ENCODE measurements around the gene PRLH.

PRLH gene

GRCh38 chr2:237573721-237574415, 7.5 kb downstream of the PRLH start:
- Histone ChIP-seq H3K27me3 (ENCODE audit: insufficient read depth, low read length, poor library complexity, severe bottlenecking) (no peaks in the 10 kb centered on the region), H3K4me2 (ENCODE audit: low read depth, low read length, poor library complexity, severe bottlenecking) (no peak overlapping the region), H3K9me2 (replicated peaks; ENCODE audit: low read depth, low read length) (no peaks in the 10 kb centered on the region), H3K79me2 (ENCODE audit: insufficient read depth, low read length) (no peaks in the 10 kb centered on the region), H2AFZ (ENCODE audit: low read length) (no peak overlapping the region), H3K9ac (ENCODE audit: low read depth, low read length, poor library complexity, severe bottlenecking) (no peak overlapping the region), H3K9me3 (ENCODE audit: insufficient read depth, low read depth, low read length) (no peaks in the 10 kb centered on the region), H4K20me1 (ENCODE audit: insufficient read depth, low read length, poor library complexity, severe bottlenecking) (no peaks in the 10 kb centered on the region), H3F3A (ENCODE audit: low read depth) (no peaks in the 10 kb centered on the region), H3K36me3 (ENCODE audit: insufficient read depth, low read length) (no peaks in the 10 kb centered on the region), H3K4me1 (ENCODE audit: insufficient read depth, low read length, poor library complexity, severe bottlenecking) (no peaks in the 10 kb centered on the region), H3K4me3 (ENCODE audit: low read length, poor library complexity, severe bottlenecking) (no peak overlapping the region)
- TF ChIP-seq EZH2phosphoT487 (IDR thresholded peaks at IDR 0.05; ENCODE audit: borderline replicate concordance) (no peak), CTCF (conservative IDR thresholded peaks at IDR 0.05; ENCODE audit: low read length) (no peak)

DNA sequence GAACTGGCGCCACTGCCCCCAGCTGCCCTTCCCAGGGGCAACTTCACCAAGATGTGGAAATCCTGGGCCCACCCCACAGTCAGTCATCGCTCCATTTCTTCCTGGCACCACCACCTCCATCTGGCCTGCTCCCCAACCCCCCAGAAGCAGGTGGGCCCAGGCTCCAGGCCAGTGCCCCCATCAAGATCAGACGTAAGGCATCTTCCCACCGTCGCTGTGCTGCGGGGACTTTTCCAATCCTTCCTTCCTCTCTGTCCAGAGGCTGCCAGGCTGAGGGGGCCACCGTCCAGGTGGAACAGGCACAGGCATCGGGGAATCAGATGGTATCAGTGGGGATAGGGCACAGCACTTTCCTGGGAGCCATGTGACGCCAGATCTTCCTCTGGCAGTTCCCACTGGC, 8.1 kb downstream of the PRLH start:
- H3K9ac ChIP-seq (ENCODE audit: low read depth, low read length, poor library complexity, severe bottlenecking), result no peak overlapping the region
- H3K4me1 ChIP-seq (ENCODE audit: insufficient read depth, low read length, poor library complexity, severe bottlenecking), result no peaks in the 10 kb centered on the region
- H3K4me3 ChIP-seq (ENCODE audit: low read length, poor library complexity, severe bottlenecking), result no peak overlapping the region
- H2AFZ ChIP-seq (ENCODE audit: low read length), result no peak overlapping the region
- no peaks in the 10 kb centered on the region for H4K20me1 ChIP-seq (ENCODE audit: insufficient read depth, low read length, poor library complexity, severe bottlenecking)
- no peaks in the 10 kb centered on the region for H3K36me3 ChIP-seq (ENCODE audit: insufficient read depth, low read length)
- H3K79me2 ChIP-seq (ENCODE audit: insufficient read depth, low read length), result no peaks in the 10 kb centered on the region
- H3K27me3 ChIP-seq (ENCODE audit: insufficient read depth, low read length, poor library complexity, severe bottlenecking), result no peaks in the 10 kb centered on the region
- no peaks in the 10 kb centered on the region for H3K9me2 ChIP-seq (replicated peaks; ENCODE audit: low read depth, low read length)
- no peaks in the 10 kb centered on the region for H3K9me3 ChIP-seq (ENCODE audit: insufficient read depth, low read depth, low read length)
- TF ChIP-seq EZH2phosphoT487 (IDR thresholded peaks at IDR 0.05; ENCODE audit: borderline replicate concordance), result no peak
- TF ChIP-seq CTCF (conservative IDR thresholded peaks at IDR 0.05; ENCODE audit: low read length), result no peak
- H3F3A ChIP-seq (ENCODE audit: low read depth), result no peaks in the 10 kb centered on the region
- no peak overlapping the region for H3K4me2 ChIP-seq (ENCODE audit: low read depth, low read length, poor library complexity, severe bottlenecking)

- Histone ChIP-seq H3K4me1 (ENCODE audit: insufficient read depth, low read length, poor library complexity, severe bottlenecking) (no peaks in the 10 kb centered on the region), H3K9me3 (ENCODE audit: insufficient read depth, low read depth, low read length) (no peaks in the 10 kb centered on the region), H3F3A (ENCODE audit: low read depth) (no peaks in the 10 kb centered on the region), H3K4me2 (ENCODE audit: low read depth, low read length, poor library complexity, severe bottlenecking) (no peak overlapping the region), H3K9ac (ENCODE audit: low read depth, low read length, poor library complexity, severe bottlenecking) (no peak overlapping the region), H3K4me3 (ENCODE audit: low read length, poor library complexity, severe bottlenecking) (no peak overlapping the region), H3K27me3 (ENCODE audit: insufficient read depth, low read length, poor library complexity, severe bottlenecking) (no peaks in the 10 kb centered on the region), H3K79me2 (ENCODE audit: insufficient read depth, low read length) (no peaks in the 10 kb centered on the region), H3K36me3 (ENCODE audit: insufficient read depth, low read length) (no peaks in the 10 kb centered on the region), H3K9me2 (replicated peaks; ENCODE audit: low read depth, low read length) (no peaks in the 10 kb centered on the region), H2AFZ (ENCODE audit: low read length) (no peak overlapping the region), H4K20me1 (ENCODE audit: insufficient read depth, low read length, poor library complexity, severe bottlenecking) (no peaks in the 10 kb centered on the region)
- no peak for TF ChIP-seq EZH2phosphoT487 (IDR thresholded peaks at IDR 0.05; ENCODE audit: borderline replicate concordance)
- no peak for TF ChIP-seq CTCF (conservative IDR thresholded peaks at IDR 0.05; ENCODE audit: low read length)
Observed at GRCh38 chr2:237574894-237575868, 8.8 kb downstream of the PRLH start.
